Liver (tissue), 9 donors: Measurements from ENCODE around the gene THRAP3. TPM values are rescaled to one million over a fixed set of nuclear protein-coding genes. Genes with fewer than 3 reads are reported as not detected.

Experiments
- DNase-seq: peaks from one replicate; pipeline ENCODE4 v3.0.0-alpha.2; 2017; ENCODE audit warnings: low spot score
- H3K27ac ChIP-seq, 2 donors: one replicate each; pipeline ENCODE4 v1.7.0; 2013; ENCODE audit warnings: inconsistent platforms in 2 of 2, low read length in 2 of 2, control low read depth in 1 of 2, low read depth in 1 of 2, mild to moderate bottlenecking in 1 of 2
- H3K27me3 ChIP-seq, 4 donors: one replicate each; pipeline versions ENCODE4 v1.6.1 to v1.7.0; 2013; ENCODE audit warnings: low read length in 3 of 4, inconsistent platforms in 1 of 4, mild to moderate bottlenecking in 1 of 4, moderate library complexity in 1 of 4; ENCODE audit not compliant: control insufficient read depth in 4 of 4, insufficient read depth in 4 of 4
- H3K36me3 ChIP-seq, 4 donors: one replicate each; pipeline versions ENCODE4 v1.6.1 to v1.7.0; 2013; ENCODE audit warnings: low read length in 3 of 4, mild to moderate bottlenecking in 3 of 4, low read depth in 1 of 4, moderate library complexity in 1 of 4; ENCODE audit not compliant: control insufficient read depth in 4 of 4, insufficient read depth in 3 of 4
- H3K4me1 ChIP-seq, 4 donors: one replicate each; pipeline versions ENCODE4 v1.6.1 to v1.7.0; 2013; ENCODE audit warnings: low read length in 3 of 4, mild to moderate bottlenecking in 3 of 4, moderate library complexity in 1 of 4; ENCODE audit not compliant: control insufficient read depth in 4 of 4, insufficient read depth in 4 of 4
- H3K4me3 ChIP-seq, 3 donors: one replicate each; pipeline versions ENCODE4 v1.6.1 to v1.7.0; 2013; ENCODE audit warnings: low read length in 3 of 3, control low read depth in 1 of 3, low read depth in 1 of 3, mild to moderate bottlenecking in 1 of 3
- H3K9ac ChIP-seq, 2 donors: one replicate each; pipeline ENCODE4 v1.7.0; 2013; ENCODE audit warnings: low read length in 2 of 2, mild to moderate bottlenecking in 2 of 2, moderate library complexity in 2 of 2, control low read depth in 1 of 2, low read depth in 1 of 2
- H3K9me3 ChIP-seq, 4 donors: one replicate each; pipeline versions ENCODE4 v1.6.1 to v1.7.0; 2013; ENCODE audit warnings: low read length in 3 of 4; ENCODE audit not compliant: control insufficient read depth in 4 of 4
- ATF3 ChIP-seq: IDR thresholded peaks from 2 replicates; pipeline ENCODE4 v1.6.1; 2016; ENCODE audit warnings: antibody characterized with exemption
- FOXA1 ChIP-seq: IDR thresholded peaks from 2 replicates; pipeline ENCODE4 v1.6.1; 2016; ENCODE audit warnings: antibody characterized with exemption
- FOXA2 ChIP-seq: IDR thresholded peaks from 2 replicates; pipeline ENCODE4 v1.6.1; 2016; ENCODE audit warnings: antibody characterized with exemption
- HNF4A ChIP-seq, 2 donors: conservative IDR thresholded peaks; 2 replicates each; pipeline ENCODE4 v1.6.1; 2016; ENCODE audit warnings: antibody characterized with exemption in 2 of 2, mild to moderate bottlenecking in 2 of 2
- JUND ChIP-seq, 2 donors: IDR thresholded peaks; 2 replicates each; pipeline ENCODE4 v1.6.1; 2016; ENCODE audit warnings: antibody characterized with exemption in 2 of 2
- RXRA ChIP-seq, 2 donors: IDR thresholded peaks; 2 replicates each; pipeline ENCODE4 v1.6.1; 2017 to 2018; ENCODE audit warnings: antibody characterized with exemption in 2 of 2, mild to moderate bottlenecking in 1 of 2
- SP1 ChIP-seq: IDR thresholded peaks from 2 replicates; pipeline ENCODE4 v1.6.1; 2018; ENCODE audit warnings: antibody characterized with exemption, mild to moderate bottlenecking
- TAF1 ChIP-seq: conservative IDR thresholded peaks from 2 replicates; pipeline ENCODE4 v1.6.1; 2016; ENCODE audit warnings: antibody characterized with exemption, mild to moderate bottlenecking
- YY1 ChIP-seq: IDR thresholded peaks from 2 replicates; pipeline ENCODE4 v1.6.1; 2016; ENCODE audit warnings: antibody characterized with exemption, mild to moderate bottlenecking
- ZBTB33 ChIP-seq: IDR thresholded peaks from 2 replicates; pipeline ENCODE4 v1.6.1; 2016; ENCODE audit warnings: antibody characterized with exemption
- WGBS: extraction: QIAGEN DNeasy Blood & Tissue Kit; methylation state at CpG from one replicate; pipeline ENCODE4 v1.1.7; 2013; 5-methylcytosine and 5-hydroxymethylcytosine counted together
- polyA plus RNA-seq, 2 donors: library from polyadenylated mRNA; stranded (reverse) in 1 of 2; unstranded in 1 of 2; fragments of 200-250 nt in 1 of 2; fragments of >200 nt in 1 of 2; fragmentation: Nextera tagmentation in 1 of 2; extraction: Ambion mirVana in 1 of 2; gene quantifications; one replicate each; pipeline versions ENCODE4 v1.2.1 to v1.2.3, GENCODE V29; 2013 to 2015
- total RNA-seq, 2 donors: library from RNA; depleted of rRNA; stranded (reverse); fragments of >200 nt; gene quantifications; one replicate each; pipeline ENCODE4 v1.2.3, GENCODE V29; 2014
- donor health status: healthy.
- donor health status: healthy.
- donor health status: healthy.
- donor health status: healthy.
- donor health status: healthy.

The THRAP3 gene
- total and polyA plus RNA-seq, 4 donors: 21.3 to 55.1 (median 45.8) TPM

GRCh38 chr1:36320767-36321118 is 96.5 kb downstream of the THRAP3 start:
- H3K9ac ChIP-seq: no peak overlapping the region
- no peaks in the 10 kb centered on the region for H3K36me3 ChIP-seq
- WGBS: 37% methylated on average over 23 of the region's 23 CpGs
- H3K4me3 ChIP-seq: peak overlapping the region in 1 of 3 donors; percentile 14
- H3K27ac ChIP-seq: peak overlapping the region; percentile 3 to 78
- H3K9me3 ChIP-seq: no peaks in the 10 kb centered on the region
- TF ChIP-seq FOXA1: no peak
- no peak for TF ChIP-seq ATF3
- no peak for TF ChIP-seq SP1
- no peak for TF ChIP-seq JUND (IDR thresholded peaks at IDR 0.05)
- TF ChIP-seq TAF1: no peak
- TF ChIP-seq RXRA (IDR thresholded peaks at IDR 0.05): no peak
- no peaks in the 10 kb centered on the region for H3K27me3 ChIP-seq
- peaks cover 5 to 25% (median 13%) of the 10 kb centered on the region in 4 donors for H3K4me1 ChIP-seq
- DNase-seq: no peak

GRCh38 chr1:36321119-36321951 is 97.1 kb downstream of the THRAP3 start:
- TF ChIP-seq RXRA (IDR thresholded peaks at IDR 0.05) (peak; percentile 21 to 24), HNF4A (conservative IDR thresholded peaks at IDR 0.05) (peak in 1 of 2 donors; percentile 66), YY1 (peak; percentile 21), FOXA2 (no peak), SP1 (peak; percentile 32)
- Histone ChIP-seq H3K9me3 (no peaks in the 10 kb centered on the region), H3K9ac (no peak overlapping the region), H3K4me3 (peak overlapping the region in 1 of 3 donors; percentile 14), H3K4me1 (peaks cover 5 to 25% (median 13%) of the 10 kb centered on the region in 4 donors), H3K36me3 (no peaks in the 10 kb centered on the region), H3K27ac (peak overlapping the region; percentile 3 to 78), H3K27me3 (no peaks in the 10 kb centered on the region)
- 29% methylated on average over 59 of the region's 59 CpGs for WGBS
- peak; percentile 55 for DNase-seq

- peak overlapping the region in 1 of 3 donors; percentile 82 for H3K4me3 ChIP-seq
- 54% methylated on average over 67 of the region's 67 CpGs for WGBS
- no peak overlapping the region for H3K9ac ChIP-seq
- peak overlapping the region; percentile 28 to 78 for H3K27ac ChIP-seq
- no peaks in the 10 kb centered on the region for H3K36me3 ChIP-seq
- peaks cover 5 to 25% (median 13%) of the 10 kb centered on the region in 4 donors for H3K4me1 ChIP-seq
- no peak for DNase-seq
- TF ChIP-seq ZBTB33 (no peak), YY1 (no peak)
- no peaks in the 10 kb centered on the region for H3K9me3 ChIP-seq
- H3K27me3 ChIP-seq: no peaks in the 10 kb centered on the region
Observed at GRCh38 chr1:36322041-36322785, 98.0 kb downstream of the THRAP3 start.
